RCC 7860 (cell line): ENCODE measurements around the gene ZNF367.

ENCODE experiments used
- DNase-seq: peaks from one replicate; pipeline ENCODE4 v3.0.0-alpha.2; 2015; ENCODE audit warnings: low spot score
- FAIRE-seq: peaks from 2 replicates; lab custom pipeline; 2012; peaks lifted over from hg19 to GRCh38; lab: Jason Lieb, UNC

ZNF367 gene

DNA sequence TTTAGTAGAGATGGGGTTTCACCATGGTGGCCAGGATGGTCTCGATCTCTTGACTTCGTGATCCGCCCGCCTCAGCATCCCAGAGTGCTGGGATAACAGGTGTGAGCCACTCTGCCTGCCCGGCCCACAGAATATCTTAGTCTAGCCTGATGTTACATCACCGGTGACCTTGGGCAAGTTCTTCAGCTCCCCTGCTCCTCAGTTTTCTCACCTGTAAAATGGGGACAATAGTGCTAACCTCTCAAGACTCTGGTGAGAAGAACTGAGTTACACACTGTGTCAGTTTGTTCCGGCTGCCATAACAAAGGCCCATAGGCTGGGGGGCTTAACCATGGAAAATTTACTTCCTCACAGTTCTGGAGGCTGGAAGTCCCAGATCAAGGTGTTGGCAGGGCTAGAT is 19.3 kb upstream of the ZNF367 start:
- no peak for FAIRE-seq
- DNase-seq: no peak

DNA sequence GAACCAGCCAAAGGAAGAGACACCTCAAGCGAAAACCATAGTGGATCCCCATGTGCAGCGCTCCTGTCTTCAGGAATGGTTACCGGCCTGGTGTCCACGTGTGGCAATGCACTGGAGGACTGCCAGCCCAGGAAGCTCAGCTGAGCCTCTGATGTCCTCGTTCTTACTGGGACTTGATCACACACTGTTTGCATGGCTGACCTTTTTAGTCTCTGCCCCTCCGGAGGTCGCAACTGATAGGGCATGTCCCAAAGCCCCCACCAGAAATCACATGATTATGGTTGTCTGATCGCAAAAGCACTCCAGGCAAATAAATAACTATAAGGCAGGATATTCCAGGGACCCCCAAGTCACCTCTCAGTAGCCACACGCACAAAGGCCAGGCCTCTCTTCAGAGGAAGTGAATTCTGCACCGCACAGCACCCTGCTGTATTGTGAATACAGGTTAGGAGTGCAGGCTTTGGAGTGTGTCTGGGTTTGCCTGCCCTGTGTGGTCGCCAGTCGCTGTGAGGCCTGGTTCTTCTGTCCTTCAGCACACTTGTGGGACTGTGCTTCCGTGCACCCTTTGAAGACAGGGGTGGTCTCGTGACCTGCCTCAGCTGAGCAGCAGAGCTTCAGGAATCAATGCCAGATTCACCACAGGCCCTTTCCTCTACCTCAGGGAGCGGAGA is 18.4 kb upstream of the ZNF367 start:
- FAIRE-seq (no peak), DNase-seq (no peak)

DNA sequence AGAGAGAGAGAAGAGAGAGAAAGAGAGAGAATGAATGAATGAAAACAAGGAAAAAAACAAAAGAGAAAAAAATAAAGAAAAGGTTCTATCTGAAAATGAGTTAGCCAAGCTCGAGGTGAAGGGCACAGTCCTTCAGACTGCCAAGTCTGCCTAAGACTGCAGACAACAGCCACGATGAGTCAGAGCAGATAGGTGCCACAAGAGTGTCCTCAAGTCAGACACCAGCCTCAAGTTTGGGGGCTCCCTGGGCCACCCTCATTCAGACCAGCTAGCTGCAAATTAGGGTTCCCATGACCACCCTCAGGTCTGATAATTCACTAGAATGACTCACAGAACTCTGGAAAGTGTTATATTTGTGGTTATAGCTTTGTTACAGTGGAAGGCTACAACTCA is 17.9 kb upstream of the ZNF367 start:
- FAIRE-seq (no peak), DNase-seq (no peak)

DNA sequence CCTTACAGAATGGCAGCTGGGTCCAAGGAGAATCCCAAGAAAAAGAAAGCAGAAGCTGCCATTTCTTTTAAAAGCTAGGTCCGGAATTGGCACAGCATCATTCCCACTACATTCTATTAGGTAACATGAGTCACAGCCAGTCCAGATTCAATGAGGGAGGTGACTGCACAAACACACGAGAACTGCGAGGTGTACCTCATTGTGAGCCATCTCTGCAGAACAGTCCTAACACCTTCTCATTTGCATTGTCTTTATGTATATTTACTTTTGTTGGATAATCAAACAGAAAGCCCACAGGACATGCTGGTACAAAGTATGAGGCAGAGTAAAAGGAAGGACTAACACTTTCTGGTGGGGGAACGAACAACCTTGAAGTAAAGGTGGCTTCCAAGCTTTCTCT is 17.2 kb upstream of the ZNF367 start:
- FAIRE-seq: no peak
- no peak for DNase-seq

DNA sequence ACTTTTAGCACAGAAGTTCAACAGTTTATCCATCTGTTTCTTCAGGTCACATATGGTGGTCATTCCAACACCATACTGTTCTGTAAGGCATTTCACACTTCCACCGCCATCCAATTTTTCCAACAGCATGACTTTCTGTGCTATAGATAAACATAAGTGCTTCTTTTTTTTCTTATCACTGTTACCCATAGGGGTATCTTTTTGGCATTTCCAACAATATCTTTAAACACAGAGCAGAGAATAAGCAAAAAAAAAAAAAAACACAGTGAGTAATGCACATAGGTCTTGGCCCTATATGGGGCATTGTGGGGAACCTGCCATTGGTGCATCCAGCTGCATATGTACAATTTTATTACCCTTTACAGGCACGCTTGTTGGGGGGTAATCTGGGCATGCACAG is 12.2 kb upstream of the ZNF367 start:
- DNase-seq: no peak
- FAIRE-seq: no peak

DNA sequence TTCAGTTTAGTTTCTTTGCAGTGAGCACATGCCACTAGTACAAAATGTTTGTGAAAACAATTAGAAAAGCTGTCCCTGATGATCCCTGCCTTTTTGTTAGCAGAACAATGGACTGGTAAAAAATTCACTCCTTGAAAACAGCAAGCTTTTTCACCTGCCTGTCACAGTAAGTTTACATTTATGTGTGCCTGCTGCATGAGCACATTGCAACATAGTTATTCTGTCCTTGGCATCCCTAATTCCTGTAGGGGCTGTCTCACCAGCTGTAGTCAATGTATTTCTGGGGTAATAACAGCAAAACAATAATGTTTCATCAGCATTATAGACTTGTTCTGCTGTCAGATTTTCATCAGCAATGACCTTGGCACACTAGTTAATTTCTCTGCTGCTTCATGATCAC is 11.6 kb upstream of the ZNF367 start:
- FAIRE-seq (no peak), DNase-seq (no peak)

DNA sequence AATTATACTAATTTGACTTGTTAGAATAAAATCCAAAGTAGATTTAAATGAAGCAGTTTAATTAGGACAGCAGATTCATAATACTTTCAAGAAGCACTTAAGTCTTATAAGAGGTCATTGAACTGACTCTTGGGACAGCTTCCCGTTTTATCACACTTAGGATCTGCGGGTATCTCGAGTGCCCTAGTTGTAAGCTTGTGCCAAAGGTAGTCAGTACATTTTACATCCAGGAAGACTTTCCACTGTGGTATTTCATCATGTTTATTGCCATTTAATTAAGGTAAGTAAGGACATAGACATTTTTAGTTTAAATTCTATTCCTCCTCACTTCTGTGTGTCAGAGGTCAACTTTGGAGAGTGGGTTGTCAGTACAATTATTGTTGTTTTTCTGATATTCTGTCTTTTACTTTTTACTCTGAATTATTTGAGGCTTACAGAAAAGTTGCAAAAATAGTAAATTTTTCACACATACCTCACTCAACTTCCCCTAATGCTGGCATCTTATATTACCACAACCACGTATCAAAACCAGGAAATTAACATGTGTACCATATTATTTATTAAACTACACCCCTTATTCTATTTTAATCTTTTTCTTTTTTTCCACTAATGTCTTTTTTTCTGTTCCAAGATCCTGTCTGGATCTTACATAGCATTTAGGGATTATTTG is 7.5 kb upstream of the ZNF367 start:
- FAIRE-seq: no peak
- no peak for DNase-seq

DNA sequence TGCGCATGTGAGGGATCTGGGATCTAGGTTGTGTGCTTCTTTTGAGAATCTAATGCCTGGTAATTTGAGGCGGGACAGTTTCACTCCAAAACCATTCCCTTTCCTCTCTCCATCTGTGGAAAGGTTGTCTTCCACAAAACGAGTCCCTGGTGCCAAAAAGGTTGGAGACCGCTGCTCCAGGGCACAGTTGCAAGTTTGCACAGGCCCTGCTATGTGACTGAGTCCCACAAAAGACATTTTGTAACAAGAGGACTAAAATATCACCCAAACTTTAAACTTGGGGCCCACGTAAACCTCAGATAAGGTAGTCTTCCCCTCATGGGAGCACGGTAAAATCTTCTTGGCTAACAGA is 5.8 kb upstream of the ZNF367 start:
- FAIRE-seq (no peak), DNase-seq (no peak)

DNA sequence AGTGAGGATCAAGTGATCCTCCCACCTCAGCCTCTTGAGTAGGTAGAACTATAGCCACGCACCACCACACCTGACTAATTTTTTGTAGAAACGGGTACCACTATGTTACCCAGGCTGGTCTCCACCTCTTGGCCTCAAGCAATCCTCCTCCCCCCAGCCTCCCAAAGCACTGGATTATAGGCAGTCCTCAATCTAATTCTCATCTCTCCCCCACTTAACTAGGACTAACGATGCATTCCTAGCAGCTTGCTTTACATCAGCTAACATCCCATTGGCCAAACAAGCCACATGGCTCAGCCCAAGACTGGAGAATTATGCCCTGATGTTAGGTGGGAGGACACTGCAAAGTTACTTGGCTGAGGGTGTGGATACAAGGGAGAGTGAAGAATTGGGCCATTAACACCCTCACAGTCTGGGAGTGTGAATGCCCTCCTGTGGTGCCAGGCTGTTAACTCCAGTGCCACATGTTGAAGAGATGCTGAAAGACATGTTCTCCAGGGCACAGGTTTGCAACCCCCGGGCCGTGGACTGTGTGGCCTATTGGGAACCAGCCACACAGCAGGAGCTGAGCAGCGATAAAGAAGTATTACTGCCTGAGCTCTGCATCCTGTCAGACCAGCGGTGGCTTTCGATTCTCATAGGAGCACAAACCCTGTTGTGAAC is 5.3 kb upstream of the ZNF367 start:
- FAIRE-seq: no peak

DNA sequence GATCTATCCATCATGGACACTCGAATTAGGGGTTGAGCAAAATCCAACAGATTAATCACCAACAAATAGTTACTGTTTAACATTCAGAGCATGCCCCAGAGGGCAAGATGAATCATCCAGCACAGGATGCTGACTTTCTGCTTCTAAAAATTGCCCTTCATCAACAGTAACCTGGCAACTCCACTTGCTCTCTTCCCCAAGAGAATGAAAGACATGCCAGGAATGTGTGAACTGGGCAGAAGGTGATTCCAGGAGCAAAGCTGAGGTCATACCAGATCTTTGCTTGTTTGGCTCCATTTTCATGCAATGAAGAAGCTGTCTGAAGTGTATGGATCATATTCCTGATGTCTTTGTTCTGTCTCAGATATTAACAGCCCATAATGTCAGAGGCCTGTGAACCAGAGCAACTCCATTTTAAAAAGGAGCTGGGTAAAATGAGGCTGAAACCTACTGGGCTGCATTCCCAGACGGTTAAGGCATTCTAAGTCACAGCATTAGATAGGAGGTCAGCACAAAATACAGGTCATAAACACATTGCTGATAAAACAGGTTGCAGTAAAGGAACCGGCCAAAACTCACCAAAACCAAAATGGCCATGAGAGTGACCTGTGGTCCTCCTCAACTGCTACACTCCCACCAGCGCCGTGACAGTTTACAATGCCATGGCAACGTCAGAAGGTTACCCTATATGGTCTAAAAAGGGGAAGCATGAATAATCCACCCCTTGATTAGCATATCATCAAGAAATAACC is 2.5 kb upstream of the ZNF367 start:
- FAIRE-seq (peak; percentile 99), DNase-seq (peak; percentile 100)

More for the DNA sequence above, 5.3 kb upstream of the ZNF367 start:
- no peak for DNase-seq

DNA sequence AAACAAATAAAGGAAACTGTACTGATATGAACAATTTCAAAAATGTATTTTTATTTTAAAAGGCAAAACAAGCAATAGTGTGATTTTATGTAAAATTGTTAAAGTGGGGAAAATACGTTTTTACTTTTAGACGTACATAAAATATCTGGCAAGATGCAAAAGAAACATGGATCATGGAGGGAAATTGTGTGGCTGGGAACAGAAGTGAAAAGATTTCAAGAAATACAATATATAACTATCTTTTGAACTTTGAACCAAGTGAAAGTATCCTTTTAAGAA is 1.5 kb upstream of the ZNF367 start:
- FAIRE-seq (no peak), DNase-seq (no peak)

DNA sequence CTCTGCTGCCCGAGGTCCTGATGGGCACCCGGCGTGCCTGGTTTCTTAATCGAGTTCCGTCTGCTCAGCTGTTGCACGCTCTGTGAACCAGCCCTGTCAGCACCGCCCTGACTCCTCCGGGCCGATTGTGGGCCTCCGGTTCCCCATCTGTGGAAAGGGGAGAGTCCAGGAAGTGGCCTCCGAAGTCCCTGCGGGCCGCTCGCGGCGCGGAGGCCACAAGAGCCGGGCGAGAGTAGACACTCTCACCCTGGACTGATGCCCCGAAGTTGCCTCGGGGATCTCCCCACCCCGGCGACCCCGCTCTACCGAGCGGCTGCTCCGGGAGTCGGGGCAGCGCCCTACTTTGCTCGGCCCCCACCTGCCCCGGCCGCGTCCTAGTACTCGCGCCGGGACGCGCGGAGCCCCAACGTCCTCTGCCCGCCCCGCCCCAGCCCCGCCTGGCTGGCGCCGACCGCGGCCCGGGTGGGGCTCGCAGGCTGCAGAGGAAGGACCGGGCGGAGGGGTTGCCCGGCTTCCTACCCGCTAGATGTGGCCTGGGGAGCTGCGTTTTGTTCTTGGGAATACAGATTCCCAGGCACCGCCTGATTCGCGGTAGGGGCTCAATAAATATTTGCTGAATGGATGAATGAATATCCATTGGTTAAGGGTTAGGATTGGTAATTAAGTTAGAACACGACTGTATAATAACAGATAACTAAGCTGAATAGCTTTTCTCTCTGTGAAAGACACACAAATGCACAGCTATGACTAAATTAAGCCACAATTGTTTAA is 935 bp upstream of the ZNF367 start:
- DNase-seq (peak; percentile 89), FAIRE-seq (peak; percentile 52)

DNA sequence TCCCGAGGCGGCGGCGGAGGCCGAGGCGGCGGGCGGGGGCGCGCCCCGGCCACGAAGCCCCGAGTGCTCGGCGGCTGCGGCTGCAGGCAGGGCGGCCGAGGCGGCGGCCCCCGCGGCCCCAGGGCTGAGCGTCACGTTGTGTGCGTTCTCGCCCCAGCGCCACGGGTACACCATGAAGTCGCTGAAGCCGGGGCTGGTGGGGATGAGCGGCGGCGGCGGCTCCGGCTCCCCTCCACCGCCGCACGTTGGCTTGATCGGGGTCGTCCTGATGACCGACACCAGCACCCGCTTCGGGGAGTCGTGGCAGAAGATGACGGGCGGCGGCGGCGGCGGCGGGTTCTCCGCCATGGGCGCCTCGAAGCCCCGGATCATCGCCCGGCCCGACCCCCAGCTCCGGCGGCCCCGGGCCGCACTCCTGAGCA is 498 bp downstream of the ZNF367 start:
- no peak for DNase-seq
- no peak for FAIRE-seq

DNA sequence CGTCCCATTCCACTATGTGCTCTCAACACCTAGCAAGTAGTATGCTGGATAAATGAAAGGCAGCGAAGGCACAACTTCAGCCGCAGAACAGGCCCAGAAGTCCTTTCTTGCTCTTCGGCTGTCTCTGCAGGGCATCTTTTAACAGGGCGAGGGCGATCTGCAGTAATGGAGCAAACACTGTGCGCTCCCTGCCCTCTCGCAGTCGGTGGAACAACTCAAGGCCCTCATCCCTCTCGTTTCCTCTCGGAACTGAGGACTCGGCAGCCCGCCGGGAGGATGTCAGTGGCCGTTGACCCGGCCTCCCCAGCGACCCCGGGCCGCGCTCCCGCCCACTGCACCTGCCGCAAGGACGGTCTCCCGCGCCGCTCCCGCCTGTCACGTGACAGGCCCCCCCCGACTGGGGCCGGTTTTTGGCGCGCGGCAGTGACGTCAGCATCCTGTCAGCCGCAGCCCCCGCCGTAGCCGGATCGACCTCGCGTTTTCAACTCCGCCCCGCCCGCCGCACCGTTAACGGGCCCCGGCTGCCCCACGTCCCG is 1.1 kb downstream of the ZNF367 start:
- DNase-seq (peak; percentile 71), FAIRE-seq (no peak)

DNA sequence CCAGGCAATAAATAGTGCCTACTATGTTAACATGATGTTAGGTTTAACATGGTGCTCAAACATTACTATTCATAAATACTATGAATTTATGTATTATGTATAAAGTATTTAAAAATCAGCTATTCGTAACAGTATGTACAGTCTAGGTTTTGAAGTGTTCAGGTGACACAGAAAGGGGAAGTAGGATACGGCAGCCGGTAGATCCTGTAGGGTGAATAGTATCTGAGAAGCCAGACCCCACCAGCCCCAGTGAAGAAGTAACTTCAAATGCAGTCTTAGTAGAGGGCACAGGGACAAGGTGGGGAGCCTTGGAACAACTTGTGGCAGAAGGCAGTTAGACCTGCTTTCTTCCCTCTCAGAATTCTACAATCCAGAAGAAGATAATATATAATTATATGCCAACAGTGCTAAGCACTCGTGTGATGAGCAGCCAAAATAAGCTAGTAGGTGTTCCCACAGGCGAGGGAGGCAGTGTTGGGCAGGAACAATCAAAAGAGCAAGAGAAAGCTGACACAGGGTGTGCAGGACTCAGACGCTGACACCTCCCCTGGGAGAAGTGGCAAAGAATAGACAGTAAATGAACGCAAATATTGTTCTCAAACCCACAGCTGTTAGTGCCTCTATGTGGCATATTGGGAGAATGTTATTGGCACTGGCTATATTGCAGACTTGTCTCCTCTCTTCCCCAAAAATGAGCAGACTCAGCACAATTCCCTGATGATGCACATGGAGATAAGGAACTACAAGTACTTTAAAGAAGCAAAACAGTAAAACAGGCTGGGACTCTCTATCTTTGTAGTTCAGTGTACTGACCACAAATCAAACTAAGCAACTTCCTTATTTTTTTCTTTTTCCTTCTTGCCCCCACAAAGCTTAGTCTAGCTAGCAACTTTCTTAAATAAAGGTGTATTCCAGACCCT is 4.6 kb downstream of the ZNF367 start:
- DNase-seq (no peak), FAIRE-seq (no peak)

DNA sequence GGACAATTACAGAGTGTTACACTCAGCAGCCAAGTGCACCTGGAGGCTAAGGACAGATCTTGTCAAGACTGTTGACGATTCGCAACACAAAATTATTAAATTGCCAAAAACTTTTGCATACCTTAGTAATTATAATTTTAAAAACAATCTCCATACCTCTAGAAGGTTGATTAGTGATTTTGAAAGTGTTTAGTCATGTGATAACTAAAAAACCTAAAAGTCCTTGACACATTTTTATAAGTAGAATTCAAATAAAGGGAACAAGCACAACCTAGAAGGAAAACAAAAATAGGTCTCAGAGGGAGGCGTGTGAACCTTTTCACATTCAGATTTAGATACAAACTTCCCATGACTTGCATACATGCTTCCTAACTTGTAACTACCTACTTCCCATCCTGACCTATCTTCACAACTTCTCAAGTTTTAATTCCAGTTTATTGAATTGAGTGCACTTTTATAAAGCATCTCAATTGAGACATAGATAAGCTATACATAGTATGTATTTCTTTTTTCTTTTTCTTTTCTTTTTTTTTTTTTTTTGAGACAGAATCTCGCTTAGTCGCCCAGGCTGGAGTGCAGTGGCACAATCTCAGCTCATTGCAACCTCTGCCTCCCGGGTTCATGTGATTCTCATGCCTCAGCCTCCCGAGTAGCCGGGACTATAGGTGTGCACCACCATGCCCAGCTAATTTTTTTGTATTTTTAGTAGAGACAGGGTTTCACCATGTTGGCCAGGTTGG is 5.8 kb downstream of the ZNF367 start:
- DNase-seq (no peak), FAIRE-seq (no peak)

DNA sequence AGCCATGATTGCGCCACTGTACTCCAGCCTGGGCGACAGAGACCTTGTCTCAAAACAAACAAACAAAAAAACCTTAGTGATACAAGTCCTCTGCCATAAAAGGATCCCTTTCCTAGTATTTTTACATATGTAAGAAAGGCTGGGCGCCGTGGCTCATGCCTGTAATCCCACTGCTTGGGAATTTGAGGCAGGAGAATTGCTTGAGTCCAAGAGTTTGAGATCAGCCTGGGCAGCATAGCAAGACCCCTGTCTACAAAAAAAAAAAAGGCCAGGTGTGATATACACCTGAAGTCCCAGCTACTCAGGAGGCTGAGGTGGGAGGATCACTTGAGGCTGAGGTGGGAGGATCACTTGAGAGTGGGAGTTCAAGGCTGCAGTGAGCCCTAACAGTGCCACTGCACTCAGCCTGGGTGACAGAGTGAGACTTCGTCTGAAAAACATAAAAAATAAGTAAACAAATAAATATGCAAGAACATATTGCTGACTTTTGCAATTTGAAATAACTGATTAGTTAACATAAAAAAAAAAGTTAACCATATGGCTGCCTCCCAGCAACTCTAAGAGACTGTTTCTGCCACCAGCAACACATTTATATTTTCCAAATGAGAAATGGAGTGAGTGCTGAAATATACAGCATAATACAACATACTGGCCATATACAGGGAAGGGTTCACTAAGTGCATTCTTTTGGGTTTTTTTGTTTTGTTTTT is 6.9 kb downstream of the ZNF367 start:
- FAIRE-seq: no peak
- DNase-seq: no peak
